Stimulated activated CD4-positive, alpha-beta T cell treated with anti-CD3 and anti-CD28 coated beads, Interleukin-12 subunit alpha, Interleukin-12 subunit beta, amount 100 ng/mL, for 24 hours (primary cell): ENCODE data around the gene USP50.
"Not testable (repeated sequence)": the region's sequence is repeated elsewhere in the genome, so short reads cannot be mapped to it uniquely, and the experiment has no call there.

Experiments used
- DNase-seq, 2 experiments: peaks; one replicate each; pipeline ENCODE4 v3.0.0-alpha.2; 2020; ENCODE audit warnings: low read depth in 2 of 2

The USP50 gene

DNA sequence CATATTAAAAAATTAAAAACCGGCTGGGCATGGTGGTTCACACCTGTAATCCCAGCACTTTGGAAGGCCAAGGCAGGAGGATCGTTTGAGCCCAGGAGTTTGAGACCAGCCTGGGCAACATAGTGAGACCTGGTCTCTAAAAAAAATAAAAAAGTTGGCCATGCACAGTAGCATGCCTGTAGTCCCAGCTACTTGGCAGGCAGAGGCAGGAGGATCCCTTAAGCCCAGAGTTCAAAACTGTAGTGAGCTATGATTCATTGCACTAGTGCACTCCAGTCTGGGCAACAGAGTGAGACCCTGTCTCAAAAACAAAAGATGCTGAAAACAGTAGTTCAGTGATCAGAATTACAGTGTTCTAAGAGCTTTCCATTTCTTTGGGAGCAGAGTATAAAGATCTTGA lies 40.8 kb downstream of the USP50 start:
- DNase-seq: not testable (repeated sequence)

DNA sequence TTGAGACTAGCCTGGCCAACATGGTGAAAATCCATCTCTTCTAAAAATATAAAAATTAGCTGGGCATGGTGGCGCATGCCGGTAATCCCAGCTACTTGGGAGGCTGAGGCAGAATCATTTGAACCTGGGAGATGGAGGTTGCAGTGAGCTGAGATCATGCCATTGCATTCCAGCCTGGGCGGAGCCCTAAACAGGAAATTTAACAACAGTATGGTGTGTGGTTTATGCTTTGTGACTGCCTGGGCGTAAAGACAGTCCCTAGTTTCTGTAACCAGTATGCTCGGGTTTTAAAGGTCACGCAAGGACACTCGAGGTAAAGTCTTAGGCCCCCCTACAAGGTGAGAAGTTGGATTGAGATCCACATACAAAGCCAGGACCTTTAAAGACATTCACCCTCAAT lies 43.3 kb downstream of the USP50 start:
- no peak for DNase-seq

DNA sequence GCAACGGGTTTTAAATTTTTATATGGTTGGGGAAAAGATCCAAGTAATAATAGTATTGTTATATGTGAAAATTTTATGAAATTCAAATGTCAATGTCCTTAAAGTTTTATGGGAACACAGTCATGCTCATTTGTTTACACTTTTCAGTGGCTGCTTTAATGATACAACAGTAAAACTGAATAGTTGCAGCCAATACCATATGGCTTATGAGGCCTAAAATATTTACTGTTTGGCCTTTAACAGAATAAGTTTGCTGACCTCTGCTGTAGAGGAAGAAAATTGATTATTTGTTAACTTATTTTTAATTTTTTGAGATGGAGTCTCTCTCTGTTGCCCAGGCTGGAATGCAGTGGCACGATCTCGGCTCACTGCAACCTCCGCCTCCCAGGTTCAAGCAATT lies 44.7 kb downstream of the USP50 start:
- DNase-seq: no peak

- no peak for DNase-seq
Observed at GRCh38 chr15:50500352-50500751, 46.1 kb downstream of the USP50 start.

DNA sequence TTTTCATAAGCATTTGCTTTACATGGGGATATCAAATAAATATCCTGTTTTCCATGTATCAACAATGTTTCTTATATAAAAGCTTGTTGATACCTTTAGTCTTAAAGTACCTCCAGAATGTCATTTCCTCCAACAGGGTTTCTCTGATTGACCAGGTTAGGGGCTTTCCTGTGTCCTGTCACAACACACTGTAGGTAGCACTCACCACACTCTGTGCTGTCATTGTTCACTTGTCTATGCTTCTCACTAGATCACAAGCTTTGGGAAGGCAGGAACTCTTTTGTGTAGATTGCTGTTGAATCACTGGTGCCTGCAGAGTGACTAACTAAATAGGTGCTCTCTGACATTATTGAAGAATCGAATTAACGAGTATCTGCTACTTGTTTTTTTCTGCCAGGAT lies 49.8 kb downstream of the USP50 start:
- no peak for DNase-seq

DNA sequence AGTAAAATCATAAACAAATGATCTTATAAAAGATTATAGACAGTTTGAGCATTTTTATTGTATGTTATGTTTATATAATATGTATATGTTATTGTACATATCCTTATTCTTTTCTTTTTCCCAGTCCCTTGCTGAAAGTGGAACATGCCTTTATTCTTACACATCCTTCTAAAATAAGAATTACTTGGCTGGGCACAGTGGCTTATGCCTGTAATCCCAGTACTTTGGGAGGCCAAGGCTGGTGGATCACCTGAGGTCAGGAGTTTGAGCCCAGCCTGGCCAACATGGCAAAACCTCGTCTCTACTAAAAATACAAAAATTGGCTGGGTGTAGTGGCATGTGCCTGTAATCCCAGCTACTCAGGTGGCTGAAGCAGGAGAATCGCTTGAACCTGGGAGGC lies 51.9 kb downstream of the USP50 start:
- not testable (repeated sequence) for DNase-seq

GRCh38 chr15:50493625-50494024 lies 52.8 kb downstream of the USP50 start:
- no peak for DNase-seq

- DNase-seq: no peak
Observed at GRCh38 chr15:50487287-50487686, 59.2 kb downstream of the USP50 start.

GRCh38 chr15:50485389-50485788 lies 61.1 kb downstream of the USP50 start:
- no peak for DNase-seq

DNA sequence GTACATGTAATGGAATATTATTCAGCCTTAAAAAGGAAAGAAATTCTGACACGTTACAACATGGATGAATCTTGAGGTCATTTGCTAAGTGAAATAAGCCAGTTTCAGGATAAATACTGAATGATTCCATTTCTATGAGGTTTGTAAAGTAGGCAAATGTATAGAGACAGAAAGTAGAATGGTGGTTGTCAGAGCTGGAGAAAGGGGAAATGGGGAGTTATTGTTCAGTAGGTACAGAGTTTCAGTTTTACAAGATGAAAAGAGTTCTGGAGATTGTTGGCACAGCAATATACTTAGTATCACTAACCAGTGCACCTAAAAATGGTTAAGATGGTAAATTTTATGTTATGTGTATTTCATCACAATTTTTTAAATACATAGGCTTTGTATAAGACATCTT lies 61.7 kb downstream of the USP50 start:
- no peak for DNase-seq

DNA sequence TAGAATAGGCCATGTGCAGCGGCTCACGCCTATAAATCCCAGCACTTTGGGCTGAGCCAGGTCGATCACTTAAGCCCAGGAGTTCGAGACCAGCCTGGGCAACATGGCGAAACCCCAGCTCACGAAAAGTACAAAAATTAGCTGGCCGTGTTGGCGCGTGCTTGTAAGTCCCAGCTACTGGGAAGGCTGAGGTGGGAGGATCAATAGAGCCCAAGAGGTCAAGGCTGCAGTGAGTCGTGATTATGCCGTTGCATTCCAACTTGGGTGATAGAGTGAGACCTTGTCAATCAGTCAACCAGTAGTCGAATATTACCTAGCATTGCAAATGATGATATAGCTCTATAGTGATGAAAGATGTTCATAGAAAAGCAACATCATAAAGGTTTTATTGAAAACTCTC lies 70.3 kb downstream of the USP50 start:
- no peak for DNase-seq

GRCh38 chr15:50471072-50471471 lies 75.4 kb downstream of the USP50 start:
- no peak for DNase-seq

DNA sequence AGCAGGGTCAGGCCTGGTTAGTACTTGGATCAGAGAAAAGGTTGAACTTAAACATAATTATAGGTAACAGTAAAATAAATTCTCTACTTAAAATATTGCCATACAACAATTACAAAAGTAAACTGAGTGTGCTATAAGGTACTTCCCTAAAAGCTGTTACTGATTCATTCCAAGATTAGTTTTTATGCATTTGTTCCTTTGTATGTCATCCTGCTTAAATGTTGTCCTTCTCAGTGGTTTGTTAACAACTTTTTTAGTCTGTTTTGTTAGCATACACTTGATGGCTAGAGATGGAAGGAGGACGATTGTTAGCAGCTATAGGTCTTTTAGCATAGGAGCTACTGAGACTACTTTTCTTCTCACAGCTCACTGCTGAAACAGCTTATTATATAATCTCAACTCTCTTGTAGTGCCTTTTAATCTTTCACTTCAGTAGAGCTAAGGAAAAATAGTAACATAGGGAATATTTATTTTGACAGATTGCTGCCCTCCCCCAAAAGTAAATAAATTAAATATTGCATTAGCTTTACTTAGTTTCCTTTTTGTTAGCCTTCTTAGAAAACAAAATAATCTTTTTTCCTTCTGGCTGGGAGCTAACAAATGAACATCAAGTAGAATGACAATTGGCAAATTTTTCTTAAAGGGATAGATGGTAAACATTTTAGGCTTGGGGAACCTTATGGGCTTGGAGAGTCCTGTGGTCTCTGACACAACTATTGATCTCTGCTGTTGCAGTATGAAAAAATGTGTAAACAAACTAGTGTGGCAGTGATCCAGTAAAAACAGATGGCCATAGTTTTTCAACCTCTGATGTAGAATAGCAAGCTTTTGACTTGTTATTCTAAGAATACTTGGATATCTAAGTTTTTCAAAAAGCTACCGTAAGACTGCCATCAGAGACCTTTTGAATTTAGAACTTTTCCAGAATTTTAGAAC lies 82.8 kb downstream of the USP50 start:
- DNase-seq: no peak

DNA sequence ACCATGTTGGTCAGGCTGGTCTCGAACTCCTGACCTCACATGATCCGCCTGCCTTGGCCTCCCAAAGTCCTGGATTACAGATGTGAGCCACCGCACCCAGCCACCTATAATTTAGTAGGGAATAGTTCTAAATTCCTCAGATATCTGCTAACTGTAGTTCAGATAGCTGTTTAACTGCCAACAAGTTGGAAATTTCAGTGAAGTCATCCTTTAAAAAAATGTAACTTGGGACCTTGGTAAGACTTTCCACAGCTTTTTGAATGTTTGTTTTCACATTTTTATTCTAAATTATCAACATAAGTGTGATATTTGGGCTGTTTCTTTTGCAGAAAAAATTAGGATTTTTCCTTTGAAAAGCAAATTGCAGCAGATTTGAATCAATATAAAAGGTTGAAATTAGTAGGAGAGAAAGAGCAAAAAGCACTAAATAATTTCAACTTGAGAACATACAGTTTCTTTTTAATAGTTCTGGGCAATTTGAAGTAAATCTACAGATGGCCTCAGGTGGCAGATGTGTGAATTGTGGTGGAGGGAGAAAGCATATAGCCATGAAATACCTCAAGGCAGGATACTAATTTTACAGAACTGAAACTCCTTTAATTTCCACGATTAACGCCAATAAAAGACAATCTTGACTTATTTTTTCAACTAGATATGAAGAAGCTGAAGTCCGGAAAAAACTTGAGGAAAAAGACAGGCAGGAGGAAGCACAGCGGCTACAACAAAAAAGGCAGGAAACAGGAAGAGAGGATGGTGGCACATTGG lies 87.9 kb downstream of the USP50 start:
- no peak for DNase-seq

DNA sequence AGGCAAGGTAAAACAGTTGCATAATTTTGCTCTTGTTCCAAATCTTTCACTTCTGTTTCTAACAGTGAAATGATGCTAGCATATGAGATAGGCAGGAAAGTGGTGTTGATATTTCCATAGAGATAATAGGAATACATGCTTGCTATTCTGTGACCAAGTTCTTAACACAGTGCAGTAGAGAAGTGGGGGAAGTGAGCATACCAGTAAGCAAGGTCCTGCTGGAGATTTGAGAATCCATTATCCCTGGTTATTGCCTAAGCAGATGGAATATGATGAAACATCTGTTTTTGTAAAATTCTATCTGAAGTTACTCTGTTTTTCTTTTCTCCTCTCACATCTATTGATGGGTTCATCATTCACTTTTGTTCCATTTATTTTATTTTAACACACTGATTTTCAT lies 93.5 kb downstream of the USP50 start:
- no peak for DNase-seq
